Hematopoietic multipotent progenitor cell treated with erythropoietin and hydrocortisone succinate and interleukin-3 and kit ligand, for 4 days (in vitro differentiated cells): ENCODE results near the gene CFAP45.
A peak's percentile ranks its signal among the peaks of the same experiment; 100 is the strongest.

Experiments used
- DNase-seq: peaks from one replicate; pipeline ENCODE4 v3.0.0-alpha.2; 2015

The CFAP45 gene, protein sequence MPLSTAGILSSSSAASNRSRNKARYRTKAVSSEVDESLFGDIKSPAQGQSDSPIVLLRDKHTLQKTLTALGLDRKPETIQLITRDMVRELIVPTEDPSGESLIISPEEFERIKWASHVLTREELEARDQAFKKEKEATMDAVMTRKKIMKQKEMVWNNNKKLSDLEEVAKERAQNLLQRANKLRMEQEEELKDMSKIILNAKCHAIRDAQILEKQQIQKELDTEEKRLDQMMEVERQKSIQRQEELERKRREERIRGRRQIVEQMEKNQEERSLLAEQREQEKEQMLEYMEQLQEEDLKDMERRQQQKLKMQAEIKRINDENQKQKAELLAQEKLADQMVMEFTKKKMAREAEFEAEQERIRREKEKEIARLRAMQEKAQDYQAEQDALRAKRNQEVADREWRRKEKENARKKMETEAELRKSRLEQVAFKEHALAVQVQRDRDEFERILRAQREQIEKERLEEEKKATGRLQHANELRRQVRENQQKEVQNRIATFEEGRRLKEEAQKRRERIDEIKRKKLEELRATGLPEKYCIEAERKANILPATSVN

GRCh38 chr1:159900086-159900680 is at the start of gene CFAP45:
TSS of gene CFAP45 (minus strand) at chr1:159900165. CDS start at chr1:159900098, 67 bp downstream.
- DNase-seq = peak; percentile 93

DNA sequence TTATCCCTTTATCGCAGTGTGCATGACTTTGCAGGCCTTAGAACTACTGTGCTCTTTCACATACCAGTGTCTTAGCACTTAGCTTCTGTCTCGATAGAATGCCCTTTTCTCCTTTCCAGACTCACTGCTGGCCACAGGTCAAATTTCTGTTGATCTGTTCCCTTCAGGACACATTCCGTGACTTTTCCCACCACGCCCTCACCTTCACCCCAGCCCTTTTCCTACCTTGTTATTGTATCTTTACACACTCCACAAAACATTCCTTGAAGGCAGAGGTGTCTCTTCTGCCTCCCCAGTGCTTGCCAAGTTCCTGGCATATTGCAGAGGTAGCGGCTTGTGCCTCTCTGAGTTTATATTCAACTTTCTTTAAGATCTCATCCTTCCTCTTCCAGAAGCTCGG is 49.2 kb upstream of the CFAP45 start:
- no peak for DNase-seq

DNA sequence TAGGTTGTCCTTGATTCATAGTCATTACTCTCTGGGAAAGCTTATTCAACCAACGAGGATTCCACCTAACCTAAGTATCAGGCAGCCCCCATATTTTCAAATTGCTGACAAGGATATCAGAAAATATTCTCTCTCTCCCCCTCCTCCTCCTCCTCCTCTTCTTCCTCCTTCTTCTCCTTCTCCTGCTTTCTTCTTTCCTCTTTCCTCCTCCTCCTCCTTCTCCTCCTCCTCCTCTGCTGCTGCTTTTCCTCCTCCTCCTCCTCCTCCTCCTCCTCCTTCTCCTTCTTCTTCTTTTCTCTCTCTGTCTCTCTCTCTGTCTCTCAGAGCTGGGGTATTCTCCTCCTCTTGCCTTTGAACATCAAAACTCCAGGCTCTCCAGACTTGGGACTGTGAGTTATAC is 48.0 kb upstream of the CFAP45 start:
- DNase-seq = no peak

GRCh38 chr1:159946242-159947187 is 46.5 kb upstream of the CFAP45 start:
- no peak for DNase-seq

- DNase-seq = peak; percentile 95
These were observed 45.7 kb upstream of the CFAP45 start, which contains the start of gene IGSF9 for GRCh38 chr1:159945483-159946241. TSS of gene IGSF9 (minus strand) at chr1:159945613. CDS start at chr1:159943454, 2,159 bp downstream.

GRCh38 chr1:159944623-159945455 is 44.9 kb upstream of the CFAP45 start:
- DNase-seq = no peak

GRCh38 chr1:159943908-159944622 is 44.1 kb upstream of the CFAP45 start:
- DNase-seq = no peak

GRCh38 chr1:159943278-159943640 is 43.3 kb upstream of the CFAP45 start:
- no peak for DNase-seq

GRCh38 chr1:159942632-159943277 is 42.8 kb upstream of the CFAP45 start:
- DNase-seq = no peak

GRCh38 chr1:159941591-159942560 is 41.9 kb upstream of the CFAP45 start:
- DNase-seq = no peak

DNA sequence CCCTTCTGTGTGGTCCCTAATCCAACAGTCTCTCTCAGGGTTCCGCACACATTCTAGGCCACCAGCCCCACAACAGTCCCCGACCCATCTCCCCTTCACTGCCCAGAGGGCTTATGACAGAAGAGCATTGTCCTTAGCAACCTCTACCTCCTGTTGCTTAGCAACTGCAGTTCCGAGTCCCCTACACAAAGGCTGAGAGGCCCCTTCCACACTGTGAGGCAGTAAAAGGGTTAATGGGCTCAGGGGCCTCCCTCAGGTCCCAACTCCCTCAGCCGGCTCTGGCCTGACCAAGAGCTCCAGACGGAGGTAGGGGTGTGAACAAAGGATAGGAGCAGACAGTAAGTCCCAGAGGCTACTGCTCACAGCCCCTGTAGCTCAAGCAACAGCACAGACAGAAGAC is 41.2 kb upstream of the CFAP45 start:
- DNase-seq = no peak

GRCh38 chr1:159940006-159940620 is 40.1 kb upstream of the CFAP45 start:
- DNase-seq = no peak

- DNase-seq = no peak
These were observed 39.7 kb upstream of the CFAP45 start for GRCh38 chr1:159939678-159940002.

- DNase-seq = no peak
These were observed 39.1 kb upstream of the CFAP45 start for GRCh38 chr1:159938905-159939677.

DNA sequence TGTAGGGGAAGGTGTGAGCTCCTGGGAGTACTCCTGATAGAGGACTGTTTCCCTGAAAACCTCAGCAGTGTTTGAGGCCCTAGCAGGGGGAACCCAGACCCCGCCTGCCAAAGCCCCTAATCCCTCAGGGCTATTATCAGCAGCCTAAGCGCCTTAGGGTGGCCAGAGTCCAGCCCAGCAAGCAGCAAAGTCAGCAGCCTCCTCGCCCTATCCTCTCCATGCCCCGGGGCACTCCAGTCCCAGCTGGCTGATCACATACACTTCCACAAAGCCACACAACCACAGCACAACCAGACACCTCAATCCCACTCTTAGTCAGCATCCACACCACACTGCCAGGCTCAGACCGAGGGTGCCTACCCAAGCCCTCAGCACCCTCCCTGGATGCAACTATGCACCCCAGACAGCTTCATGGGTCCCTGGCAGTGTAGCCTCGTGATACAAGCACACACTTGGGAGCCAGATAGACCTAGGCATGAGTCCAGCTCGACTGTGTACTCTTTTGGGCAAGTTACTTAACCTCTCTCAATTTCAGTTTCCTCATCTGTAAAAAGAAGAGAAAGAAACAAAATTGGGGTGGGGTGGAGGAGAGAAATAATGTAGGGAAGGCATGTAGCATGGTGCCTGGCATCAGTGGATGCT is 38.4 kb upstream of the CFAP45 start:
- DNase-seq = no peak

DNA sequence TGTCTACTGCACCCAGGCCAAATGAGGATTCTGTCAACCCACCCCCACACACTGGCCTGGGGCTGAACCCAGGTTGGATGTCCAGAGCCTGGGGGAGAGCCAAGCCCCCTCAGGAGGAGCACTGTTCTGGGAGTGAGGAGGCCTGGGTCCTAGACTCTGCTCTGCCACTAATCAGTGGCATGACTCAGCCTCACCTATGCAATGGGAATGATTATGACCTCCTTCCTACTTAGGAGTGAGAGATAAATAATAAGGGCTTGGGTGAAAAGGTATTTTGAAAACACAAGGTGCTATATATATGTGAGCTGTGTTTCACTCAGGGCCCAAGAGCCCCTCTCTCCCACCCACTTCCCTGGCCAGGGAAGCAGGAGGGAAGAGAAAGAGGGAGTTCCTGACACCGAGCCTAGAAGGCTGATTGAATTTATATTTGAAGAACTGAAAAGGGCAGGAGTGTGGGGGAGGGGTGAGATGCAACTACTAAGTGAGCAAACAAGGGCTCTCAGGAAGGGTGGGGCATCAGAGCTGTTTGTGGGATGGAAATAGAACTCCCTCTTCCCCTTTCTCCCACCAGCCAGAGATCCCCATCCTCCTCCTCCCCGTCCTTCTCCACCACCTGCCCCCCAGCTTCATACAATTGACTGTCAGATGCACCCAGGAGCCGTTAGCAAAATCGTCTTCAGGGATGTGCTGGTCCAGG is 37.2 kb upstream of the CFAP45 start:
- peak; percentile 85 for DNase-seq
